GM18909 (cell line): Measurements from ENCODE around the gene NT5DC3.

ENCODE experiments used
- ATAC-seq: cut with Tn5 transposase; IDR thresholded peaks from one replicate; pipeline ENCODE4 v1.9.1; 2021; ENCODE audit warnings: mild to moderate bottlenecking; ENCODE audit not compliant: unreplicated experiment, poor library complexity

NT5DC3 gene

GRCh38 chr12:103833891-103834290, 7.1 kb downstream of the NT5DC3 start:
- no peak for ATAC-seq

GRCh38 chr12:103833095-103833775, 7.8 kb downstream of the NT5DC3 start:
- ATAC-seq, result no peak

- ATAC-seq, result no peak
These were observed 8.7 kb downstream of the NT5DC3 start for GRCh38 chr12:103832048-103832997.

GRCh38 chr12:103830730-103831320, 10.2 kb downstream of the NT5DC3 start:
- ATAC-seq, result no peak

- no peak for ATAC-seq
These were observed 10.9 kb downstream of the NT5DC3 start for GRCh38 chr12:103830025-103830725.

- no peak for ATAC-seq
These were observed 11.9 kb downstream of the NT5DC3 start for GRCh38 chr12:103829092-103829491.

- ATAC-seq, result no peak
These were observed 13.1 kb downstream of the NT5DC3 start for GRCh38 chr12:103827911-103828391.

- ATAC-seq, result no peak
These were observed 16.2 kb downstream of the NT5DC3 start for GRCh38 chr12:103824845-103825244.

- no peak for ATAC-seq
These were observed 16.7 kb downstream of the NT5DC3 start for GRCh38 chr12:103824290-103824689.

GRCh38 chr12:103823871-103824270, 17.2 kb downstream of the NT5DC3 start:
- no peak for ATAC-seq

GRCh38 chr12:103821773-103822172, 19.3 kb downstream of the NT5DC3 start:
- ATAC-seq, result no peak

- no peak for ATAC-seq
These were observed 20.0 kb downstream of the NT5DC3 start for GRCh38 chr12:103820881-103821489.

GRCh38 chr12:103820361-103820760, 20.7 kb downstream of the NT5DC3 start:
- ATAC-seq, result no peak

- no peak for ATAC-seq
These were observed 21.1 kb downstream of the NT5DC3 start for GRCh38 chr12:103819892-103820291.

GRCh38 chr12:103819312-103819711, 21.7 kb downstream of the NT5DC3 start:
- no peak for ATAC-seq

- no peak for ATAC-seq
These were observed 23.2 kb downstream of the NT5DC3 start for GRCh38 chr12:103817791-103818190.

GRCh38 chr12:103816663-103817062, 24.4 kb downstream of the NT5DC3 start:
- no peak for ATAC-seq

GRCh38 chr12:103814436-103814835, 26.6 kb downstream of the NT5DC3 start:
- ATAC-seq, result no peak

GRCh38 chr12:103813949-103814348, 27.1 kb downstream of the NT5DC3 start:
- ATAC-seq, result no peak

- ATAC-seq, result no peak
These were observed 27.6 kb downstream of the NT5DC3 start for GRCh38 chr12:103813426-103813825.
